Measurements from ENCODE around the gene VPS37C. TPM values are rescaled to one million over a fixed set of nuclear protein-coding genes. Genes with fewer than 3 reads are reported as not detected.

The VPS37C gene
- total and polyA plus RNA-seq, 9 of the 15 experiments (the other 6 are each of a cell fraction or from before 2014, with no cell fraction given): 0.62 to 29.8 (median 11.5) TPM

DNA sequence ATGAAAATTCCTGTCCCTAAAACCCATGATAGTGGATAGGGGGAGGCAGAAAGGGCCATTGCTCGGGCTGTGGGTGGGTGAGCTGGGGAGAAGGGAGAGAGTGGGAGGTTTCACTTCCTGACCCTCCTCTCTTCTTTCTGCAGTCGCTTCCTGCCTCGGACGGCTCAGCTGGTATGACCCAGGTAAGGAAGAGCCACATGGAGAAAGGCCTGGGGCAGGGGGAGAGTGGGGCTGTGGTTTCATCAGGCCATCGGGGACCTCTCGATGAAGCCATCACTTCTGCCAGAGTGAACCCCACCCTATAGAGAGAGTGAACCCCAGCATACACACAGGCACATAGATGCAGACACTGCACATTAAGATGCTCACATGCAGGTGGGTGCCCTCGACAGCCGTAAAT, 46.3 kb downstream of the VPS37C start (continued):
- TF ChIP-seq, protein P1, sequence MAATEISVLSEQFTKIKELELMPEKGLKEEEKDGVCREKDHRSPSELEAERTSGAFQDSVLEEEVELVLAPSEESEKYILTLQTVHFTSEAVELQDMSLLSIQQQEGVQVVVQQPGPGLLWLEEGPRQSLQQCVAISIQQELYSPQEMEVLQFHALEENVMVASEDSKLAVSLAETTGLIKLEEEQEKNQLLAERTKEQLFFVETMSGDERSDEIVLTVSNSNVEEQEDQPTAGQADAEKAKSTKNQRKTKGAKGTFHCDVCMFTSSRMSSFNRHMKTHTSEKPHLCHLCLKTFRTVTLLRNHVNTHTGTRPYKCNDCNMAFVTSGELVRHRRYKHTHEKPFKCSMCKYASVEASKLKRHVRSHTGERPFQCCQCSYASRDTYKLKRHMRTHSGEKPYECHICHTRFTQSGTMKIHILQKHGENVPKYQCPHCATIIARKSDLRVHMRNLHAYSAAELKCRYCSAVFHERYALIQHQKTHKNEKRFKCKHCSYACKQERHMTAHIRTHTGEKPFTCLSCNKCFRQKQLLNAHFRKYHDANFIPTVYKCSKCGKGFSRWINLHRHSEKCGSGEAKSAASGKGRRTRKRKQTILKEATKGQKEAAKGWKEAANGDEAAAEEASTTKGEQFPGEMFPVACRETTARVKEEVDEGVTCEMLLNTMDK (IDR thresholded peaks at IDR 0.05; ENCODE audit: borderline replicate concordance, insufficient read depth, low read depth, low read length, poor library complexity, severe bottlenecking): no peak
- TF ChIP-seq NFIX (CRISPR knock-in tag; IDR thresholded peaks at IDR 0.05; ENCODE audit: low read depth) (no peak), DACH1 (IDR thresholded peaks at IDR 0.05; ENCODE audit: partially characterized antibody) (no peak), ZNF436 (CRISPR knock-in tag; IDR thresholded peaks at IDR 0.05) (no peak), CTBP1 (IDR thresholded peaks at IDR 0.05; ENCODE audit: borderline replicate concordance) (no peak), ASH1L (IDR thresholded peaks at IDR 0.05; ENCODE audit: borderline replicate concordance, low read depth, partially characterized antibody) (no peak), CXXC5 (CRISPR knock-in tag; IDR thresholded peaks at IDR 0.05) (no peak), IRF2 (CRISPR knock-in tag; IDR thresholded peaks at IDR 0.05) (no peak)
- TF ChIP-seq, protein P2, sequence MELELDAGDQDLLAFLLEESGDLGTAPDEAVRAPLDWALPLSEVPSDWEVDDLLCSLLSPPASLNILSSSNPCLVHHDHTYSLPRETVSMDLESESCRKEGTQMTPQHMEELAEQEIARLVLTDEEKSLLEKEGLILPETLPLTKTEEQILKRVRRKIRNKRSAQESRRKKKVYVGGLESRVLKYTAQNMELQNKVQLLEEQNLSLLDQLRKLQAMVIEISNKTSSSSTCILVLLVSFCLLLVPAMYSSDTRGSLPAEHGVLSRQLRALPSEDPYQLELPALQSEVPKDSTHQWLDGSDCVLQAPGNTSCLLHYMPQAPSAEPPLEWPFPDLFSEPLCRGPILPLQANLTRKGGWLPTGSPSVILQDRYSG (tag; conservative IDR thresholded peaks at IDR 0.05; ENCODE audit: low read depth): no peak
